ENCODE data around the gene PCK1. TPM values are rescaled to one million over a fixed set of nuclear protein-coding genes. Genes with fewer than 3 reads are reported as not detected.

PCK1 gene
- total and polyA plus RNA-seq, 2 of the 13 experiments (the other 11 are each of a cell fraction or from before 2014, with no cell fraction given): 6.5 to 12.6 TPM

- H3K4me2 ChIP-seq (ENCODE audit: low read depth, low read length): no peak overlapping the region
- WGBS (ENCODE audit: low lambda C conversion rate): 51% methylated on average over 8 of the region's 8 CpGs
- no peak overlapping the region for H2AFZ ChIP-seq (ENCODE audit: low read length)
- in situ Hi-C loops (cut with HindIII; ENCODE audit: extremely low pct_ligation_motif_present, low pct_unique_long_range_greater_than_20kb): no loop called here
- H3K9me3 ChIP-seq (ENCODE audit: low read length): peaks cover 5% of the 10 kb centered on the region; the same call in 1 of the 2 replicates
- no peak overlapping the region for H3K9ac ChIP-seq (ENCODE audit: insufficient read depth, low read depth, low read length)
- H3K27me3 ChIP-seq (ENCODE audit: control insufficient read depth in 1 of 2, insufficient read depth in 2 of 2, low read length in 2 of 2): peaks cover 2 to 9% of the 10 kb centered on the region in 2 experiments; a peak in 2 of 5 replicates
- H3K27ac ChIP-seq (ENCODE audit: extremely low read length, insufficient read depth, low read length): no peak overlapping the region
- no peak for ATAC-seq
- no peaks in the 10 kb centered on the region for H3K79me2 ChIP-seq (ENCODE audit: insufficient read depth, low read length)
- no peak for FAIRE-seq
- no peaks in the 10 kb centered on the region for H3K36me3 ChIP-seq (replicated peaks in 1 of 2; ENCODE audit: control insufficient read depth in 1 of 2, insufficient read depth in 2 of 2, low read length in 2 of 2)
- ChIA-PET POLR2A (interaction anchor here (1.0 to 1.1 kb wide), 2 partner anchors 26 to 32 kb away, joined by 3 read pairs; partner anchors contain the start of gene PCK1), CTCF (ENCODE audit: low intra/inter-chr PET ratio, low total read pairs) (interaction anchor here (5.7 kb wide), 1 partner anchor 64 kb away, joined by 140 read pairs; no protein-coding TSS in a partner anchor)
- H3K4me1 ChIP-seq (ENCODE audit: insufficient read depth, low read length): peaks cover 67% of the 10 kb centered on the region
- no TSS peak for BruUV-seq (replicated peaks)
- no peak for DNase-seq (ENCODE audit: low spot score)
- no peaks in the 10 kb centered on the region for H4K20me1 ChIP-seq (ENCODE audit: insufficient read depth, low read length)
- no peak overlapping the region for H3K4me3 ChIP-seq (replicated peaks in 1 of 3; ENCODE audit: insufficient read depth in 1 of 3, low read depth in 2 of 3, low read length in 3 of 3)
- intact Hi-C loops (cut with micrococcal nuclease; ENCODE audit: unreplicated experiment): no loop called here
- no peak for TF ChIP-seq ZNF362 (CRISPR knock-in tag; IDR thresholded peaks at IDR 0.05; ENCODE audit: borderline replicate concordance)
- TF ChIP-seq FLYWCH1 (CRISPR knock-in tag; IDR thresholded peaks at IDR 0.05): 0 out of 2 replicates have a peak, but pooled peaks have one; percentile 26
- TF ChIP-seq USF2 (IDR thresholded peaks at IDR 0.05; ENCODE audit: low read depth, low read length): no peak
- no peak for TF ChIP-seq USF2 (CRISPR knock-in tag; IDR thresholded peaks at IDR 0.05; ENCODE audit: borderline replicate concordance)
- TF ChIP-seq SALL1 (CRISPR knock-in tag; IDR thresholded peaks at IDR 0.05): peak; percentile 87
- TF ChIP-seq GLMP (CRISPR knock-in tag; IDR thresholded peaks at IDR 0.05; ENCODE audit: borderline replicate concordance): peak; percentile 87; the same call in 1 of the 2 replicates
- TF ChIP-seq ZBTB20 (CRISPR knock-in tag; IDR thresholded peaks at IDR 0.05; ENCODE audit: borderline replicate concordance, low read depth): peak; percentile 81; the same call in 1 of the 2 replicates
- TF ChIP-seq PHF20 (CRISPR knock-in tag; IDR thresholded peaks at IDR 0.05): no peak
- peak; percentile 8; the same call in 1 of the 2 replicates for TF ChIP-seq ZNF292 (CRISPR knock-in tag; IDR thresholded peaks at IDR 0.05; ENCODE audit: borderline replicate concordance, low read depth)
- no peak for TF ChIP-seq CEBPG (CRISPR knock-in tag; IDR thresholded peaks at IDR 0.05)
- TF ChIP-seq ZNF772 (CRISPR knock-in tag; IDR thresholded peaks at IDR 0.05): no peak
- peak; percentile 69; the same call in 1 of the 2 replicates for TF ChIP-seq ZNF430 (CRISPR knock-in tag; IDR thresholded peaks at IDR 0.05)
- TF ChIP-seq PITX1 (CRISPR knock-in tag; IDR thresholded peaks at IDR 0.05): peak; percentile 60; the same call in 1 of the 2 replicates
- TF ChIP-seq ZNF607 (CRISPR knock-in tag; IDR thresholded peaks at IDR 0.05; ENCODE audit: borderline replicate concordance): peak; percentile 81; the same call in 1 of the 2 replicates
- peak; percentile 85; the same call in 1 of the 2 replicates for TF ChIP-seq ZNF441 (CRISPR knock-in tag; IDR thresholded peaks at IDR 0.05; ENCODE audit: borderline replicate concordance)
- TF ChIP-seq ATF6 (CRISPR knock-in tag; conservative IDR thresholded peaks at IDR 0.05): no peak
- TF ChIP-seq ZNF768 (CRISPR knock-in tag; IDR thresholded peaks at IDR 0.05): no peak
- TF ChIP-seq RNF2 (conservative IDR thresholded peaks at IDR 0.05; ENCODE audit: low read depth): peak; percentile 71
- no peak for TF ChIP-seq LCORL (IDR thresholded peaks at IDR 0.05)
- TF ChIP-seq LCORL (CRISPR knock-in tag; IDR thresholded peaks at IDR 0.05): peak; percentile 42; the same call in 1 of the 2 replicates
Observed at GRCh38 chr20:57529160-57529585, 31.7 kb upstream of the PCK1 start.
